NCI-H128 (cell line): Measurements from ENCODE around the gene DYNLRB2.

Experiments used
- DNase-seq: peaks from one replicate; lab custom pipeline; 2025; ENCODE audit not compliant: unreplicated experiment; lab: John Stamatoyannopoulos, UW

Gene DYNLRB2

DNA sequence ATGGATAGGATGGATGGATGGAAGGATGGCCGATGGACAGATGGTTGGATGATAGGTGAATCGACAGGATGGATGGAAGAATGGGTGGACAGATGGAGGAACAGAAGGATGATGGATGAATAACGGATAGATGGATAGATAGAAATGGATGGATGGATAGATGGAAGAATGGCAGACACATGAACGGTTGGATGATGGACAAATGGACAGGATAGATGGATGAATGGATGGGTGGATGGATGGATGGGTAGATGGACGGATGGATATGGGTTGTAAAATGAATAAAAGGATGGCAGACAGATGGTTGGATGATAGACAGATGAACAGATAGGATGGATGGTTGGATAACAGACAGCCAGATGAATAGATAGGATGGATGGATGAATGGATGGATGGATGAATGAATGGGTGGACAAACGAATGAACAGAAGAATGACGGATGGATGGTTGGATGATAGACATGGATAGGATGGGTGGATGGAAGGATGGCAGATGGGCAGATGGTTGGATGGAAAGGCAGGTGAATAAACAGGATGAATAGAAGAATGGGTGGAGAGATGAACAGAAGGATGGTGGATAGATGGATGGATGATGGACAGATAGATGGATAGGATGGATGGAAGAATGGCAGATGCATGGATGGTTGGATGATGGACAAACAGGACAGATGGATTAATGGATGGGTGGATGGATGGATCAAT lies 55.9 kb downstream of the DYNLRB2 start:
- no peak for DNase-seq

DNA sequence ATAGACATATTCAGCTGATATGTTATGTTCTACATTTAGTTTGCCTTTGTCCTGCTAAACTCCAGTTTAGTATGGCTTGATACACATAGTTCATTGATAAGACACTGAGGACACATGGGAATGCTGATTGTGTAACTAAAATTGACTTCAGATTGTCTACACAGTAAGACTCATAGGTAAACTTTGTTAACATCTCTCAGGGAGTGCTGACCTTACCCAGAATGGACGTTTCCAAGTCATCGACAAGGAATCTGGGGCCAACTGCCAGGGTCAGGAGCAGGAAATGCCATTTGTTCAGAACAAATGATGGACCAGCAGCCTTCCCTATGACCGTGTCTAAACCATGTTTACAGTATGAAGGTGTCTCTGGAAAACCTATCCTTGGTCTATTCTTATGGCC lies 58.7 kb downstream of the DYNLRB2 start:
- DNase-seq, result no peak
